Measurements from ENCODE around the gene IER5L.

The IER5L gene

DNA sequence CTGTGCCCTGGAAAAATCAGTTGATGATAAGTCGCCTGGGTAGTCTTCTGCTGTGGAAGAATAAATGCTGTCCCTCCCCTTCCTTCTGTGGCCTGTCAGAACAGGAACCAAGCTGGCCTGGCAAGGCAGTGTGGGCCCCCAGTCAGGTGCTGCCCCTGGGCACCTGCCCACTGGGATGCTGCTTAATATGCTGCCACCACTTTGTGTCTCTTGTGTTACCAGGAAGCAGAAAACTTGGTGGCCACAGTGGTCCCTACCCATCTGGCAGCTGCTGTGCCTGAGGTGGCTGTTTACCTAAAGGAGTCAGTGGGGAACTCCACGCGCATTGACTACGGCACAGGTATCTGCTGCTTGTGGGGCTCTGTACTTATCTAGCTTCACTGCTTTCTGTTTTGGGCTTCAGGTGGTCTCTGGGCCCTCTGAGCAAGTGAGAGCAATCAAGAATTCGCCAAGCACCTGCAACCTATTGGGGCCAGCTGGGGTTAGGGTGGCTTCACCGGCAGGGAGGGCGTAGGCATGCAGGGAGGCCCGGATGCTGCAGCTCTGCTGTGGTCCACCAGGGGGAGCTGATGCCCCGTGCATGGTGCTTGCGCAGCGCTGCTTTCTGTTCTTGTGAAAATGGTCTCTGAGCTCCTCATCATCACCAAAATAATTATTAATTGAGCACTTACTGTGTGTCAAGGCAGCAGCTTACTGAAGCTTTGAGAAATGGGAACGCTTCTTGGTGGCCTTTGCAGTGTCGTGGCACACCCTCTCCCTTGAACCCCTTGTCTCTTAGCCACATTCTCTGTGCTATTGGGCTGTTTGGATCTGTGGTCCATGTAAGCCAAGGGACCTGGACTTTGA, 46.5 kb downstream of the IER5L start (continued):
- no peak for TF ChIP-seq ZNF23 (tag by site-specific recombination; IDR thresholded peaks at IDR 0.05; ENCODE audit: borderline replicate concordance)
- TF ChIP-seq KLF10 (tag by site-specific recombination; IDR thresholded peaks at IDR 0.05) = no peak
- no peak for TF ChIP-seq ZNF561 (tag by site-specific recombination; IDR thresholded peaks at IDR 0.05; ENCODE audit: borderline replicate concordance)
- TF ChIP-seq GLIS1 (tag by site-specific recombination; IDR thresholded peaks at IDR 0.05) = no peak
- TF ChIP-seq ZNF776 (tag by site-specific recombination; IDR thresholded peaks at IDR 0.05; ENCODE audit: borderline replicate concordance) = no peak
- TF ChIP-seq, protein P1, sequence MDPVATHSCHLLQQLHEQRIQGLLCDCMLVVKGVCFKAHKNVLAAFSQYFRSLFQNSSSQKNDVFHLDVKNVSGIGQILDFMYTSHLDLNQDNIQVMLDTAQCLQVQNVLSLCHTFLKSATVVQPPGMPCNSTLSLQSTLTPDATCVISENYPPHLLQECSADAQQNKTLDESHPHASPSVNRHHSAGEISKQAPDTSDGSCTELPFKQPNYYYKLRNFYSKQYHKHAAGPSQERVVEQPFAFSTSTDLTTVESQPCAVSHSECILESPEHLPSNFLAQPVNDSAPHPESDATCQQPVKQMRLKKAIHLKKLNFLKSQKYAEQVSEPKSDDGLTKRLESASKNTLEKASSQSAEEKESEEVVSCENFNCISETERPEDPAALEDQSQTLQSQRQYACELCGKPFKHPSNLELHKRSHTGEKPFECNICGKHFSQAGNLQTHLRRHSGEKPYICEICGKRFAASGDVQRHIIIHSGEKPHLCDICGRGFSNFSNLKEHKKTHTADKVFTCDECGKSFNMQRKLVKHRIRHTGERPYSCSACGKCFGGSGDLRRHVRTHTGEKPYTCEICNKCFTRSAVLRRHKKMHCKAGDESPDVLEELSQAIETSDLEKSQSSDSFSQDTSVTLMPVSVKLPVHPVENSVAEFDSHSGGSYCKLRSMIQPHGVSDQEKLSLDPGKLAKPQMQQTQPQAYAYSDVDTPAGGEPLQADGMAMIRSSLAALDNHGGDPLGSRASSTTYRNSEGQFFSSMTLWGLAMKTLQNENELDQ (tag by site-specific recombination; IDR thresholded peaks at IDR 0.05; ENCODE audit: low read depth) = no peak
- TF ChIP-seq, protein P2, sequence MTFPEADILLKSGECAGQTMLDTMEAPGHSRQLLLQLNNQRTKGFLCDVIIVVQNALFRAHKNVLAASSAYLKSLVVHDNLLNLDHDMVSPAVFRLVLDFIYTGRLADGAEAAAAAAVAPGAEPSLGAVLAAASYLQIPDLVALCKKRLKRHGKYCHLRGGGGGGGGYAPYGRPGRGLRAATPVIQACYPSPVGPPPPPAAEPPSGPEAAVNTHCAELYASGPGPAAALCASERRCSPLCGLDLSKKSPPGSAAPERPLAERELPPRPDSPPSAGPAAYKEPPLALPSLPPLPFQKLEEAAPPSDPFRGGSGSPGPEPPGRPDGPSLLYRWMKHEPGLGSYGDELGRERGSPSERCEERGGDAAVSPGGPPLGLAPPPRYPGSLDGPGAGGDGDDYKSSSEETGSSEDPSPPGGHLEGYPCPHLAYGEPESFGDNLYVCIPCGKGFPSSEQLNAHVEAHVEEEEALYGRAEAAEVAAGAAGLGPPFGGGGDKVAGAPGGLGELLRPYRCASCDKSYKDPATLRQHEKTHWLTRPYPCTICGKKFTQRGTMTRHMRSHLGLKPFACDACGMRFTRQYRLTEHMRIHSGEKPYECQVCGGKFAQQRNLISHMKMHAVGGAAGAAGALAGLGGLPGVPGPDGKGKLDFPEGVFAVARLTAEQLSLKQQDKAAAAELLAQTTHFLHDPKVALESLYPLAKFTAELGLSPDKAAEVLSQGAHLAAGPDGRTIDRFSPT (tag by site-specific recombination; IDR thresholded peaks at IDR 0.05) = no peak
- TF ChIP-seq, protein P3, sequence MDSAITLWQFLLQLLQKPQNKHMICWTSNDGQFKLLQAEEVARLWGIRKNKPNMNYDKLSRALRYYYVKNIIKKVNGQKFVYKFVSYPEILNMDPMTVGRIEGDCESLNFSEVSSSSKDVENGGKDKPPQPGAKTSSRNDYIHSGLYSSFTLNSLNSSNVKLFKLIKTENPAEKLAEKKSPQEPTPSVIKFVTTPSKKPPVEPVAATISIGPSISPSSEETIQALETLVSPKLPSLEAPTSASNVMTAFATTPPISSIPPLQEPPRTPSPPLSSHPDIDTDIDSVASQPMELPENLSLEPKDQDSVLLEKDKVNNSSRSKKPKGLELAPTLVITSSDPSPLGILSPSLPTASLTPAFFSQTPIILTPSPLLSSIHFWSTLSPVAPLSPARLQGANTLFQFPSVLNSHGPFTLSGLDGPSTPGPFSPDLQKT (IDR thresholded peaks at IDR 0.05; ENCODE audit: borderline replicate concordance, low read depth, low read length) = no peak
- TF ChIP-seq REPIN1 (tag by site-specific recombination; IDR thresholded peaks at IDR 0.05; ENCODE audit: low read depth) = no peak
- TF ChIP-seq, protein P4, sequence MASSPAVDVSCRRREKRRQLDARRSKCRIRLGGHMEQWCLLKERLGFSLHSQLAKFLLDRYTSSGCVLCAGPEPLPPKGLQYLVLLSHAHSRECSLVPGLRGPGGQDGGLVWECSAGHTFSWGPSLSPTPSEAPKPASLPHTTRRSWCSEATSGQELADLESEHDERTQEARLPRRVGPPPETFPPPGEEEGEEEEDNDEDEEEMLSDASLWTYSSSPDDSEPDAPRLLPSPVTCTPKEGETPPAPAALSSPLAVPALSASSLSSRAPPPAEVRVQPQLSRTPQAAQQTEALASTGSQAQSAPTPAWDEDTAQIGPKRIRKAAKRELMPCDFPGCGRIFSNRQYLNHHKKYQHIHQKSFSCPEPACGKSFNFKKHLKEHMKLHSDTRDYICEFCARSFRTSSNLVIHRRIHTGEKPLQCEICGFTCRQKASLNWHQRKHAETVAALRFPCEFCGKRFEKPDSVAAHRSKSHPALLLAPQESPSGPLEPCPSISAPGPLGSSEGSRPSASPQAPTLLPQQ (tag by site-specific recombination; IDR thresholded peaks at IDR 0.05) = no peak
- TF ChIP-seq, protein P5, sequence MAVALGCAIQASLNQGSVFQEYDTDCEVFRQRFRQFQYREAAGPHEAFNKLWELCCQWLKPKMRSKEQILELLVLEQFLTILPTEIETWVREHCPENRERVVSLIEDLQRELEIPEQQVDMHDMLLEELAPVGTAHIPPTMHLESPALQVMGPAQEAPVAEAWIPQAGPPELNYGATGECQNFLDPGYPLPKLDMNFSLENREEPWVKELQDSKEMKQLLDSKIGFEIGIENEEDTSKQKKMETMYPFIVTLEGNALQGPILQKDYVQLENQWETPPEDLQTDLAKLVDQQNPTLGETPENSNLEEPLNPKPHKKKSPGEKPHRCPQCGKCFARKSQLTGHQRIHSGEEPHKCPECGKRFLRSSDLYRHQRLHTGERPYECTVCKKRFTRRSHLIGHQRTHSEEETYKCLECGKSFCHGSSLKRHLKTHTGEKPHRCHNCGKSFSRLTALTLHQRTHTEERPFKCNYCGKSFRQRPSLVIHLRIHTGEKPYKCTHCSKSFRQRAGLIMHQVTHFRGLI (tag by site-specific recombination; IDR thresholded peaks at IDR 0.05) = no peak
- TF ChIP-seq KLF9 (tag by site-specific recombination; IDR thresholded peaks at IDR 0.05; ENCODE audit: low read depth) = no peak
- TF ChIP-seq, protein P6, sequence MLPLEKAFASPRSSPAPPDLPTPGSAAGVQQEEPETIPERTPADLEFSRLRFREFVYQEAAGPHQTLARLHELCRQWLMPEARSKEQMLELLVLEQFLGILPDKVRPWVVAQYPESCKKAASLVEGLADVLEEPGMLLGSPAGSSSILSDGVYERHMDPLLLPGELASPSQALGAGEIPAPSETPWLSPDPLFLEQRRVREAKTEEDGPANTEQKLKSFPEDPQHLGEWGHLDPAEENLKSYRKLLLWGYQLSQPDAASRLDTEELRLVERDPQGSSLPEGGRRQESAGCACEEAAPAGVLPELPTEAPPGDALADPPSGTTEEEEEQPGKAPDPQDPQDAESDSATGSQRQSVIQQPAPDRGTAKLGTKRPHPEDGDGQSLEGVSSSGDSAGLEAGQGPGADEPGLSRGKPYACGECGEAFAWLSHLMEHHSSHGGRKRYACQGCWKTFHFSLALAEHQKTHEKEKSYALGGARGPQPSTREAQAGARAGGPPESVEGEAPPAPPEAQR (tag by site-specific recombination; IDR thresholded peaks at IDR 0.05) = no peak
- peak; percentile 100 for TF ChIP-seq ZNF664 (tag by site-specific recombination; IDR thresholded peaks at IDR 0.05)
- no peak for TF ChIP-seq ZNF169 (tag by site-specific recombination; IDR thresholded peaks at IDR 0.05)
- no peak for TF ChIP-seq ZNF248 (tag by site-specific recombination; IDR thresholded peaks at IDR 0.05)
- TF ChIP-seq, protein P7, sequence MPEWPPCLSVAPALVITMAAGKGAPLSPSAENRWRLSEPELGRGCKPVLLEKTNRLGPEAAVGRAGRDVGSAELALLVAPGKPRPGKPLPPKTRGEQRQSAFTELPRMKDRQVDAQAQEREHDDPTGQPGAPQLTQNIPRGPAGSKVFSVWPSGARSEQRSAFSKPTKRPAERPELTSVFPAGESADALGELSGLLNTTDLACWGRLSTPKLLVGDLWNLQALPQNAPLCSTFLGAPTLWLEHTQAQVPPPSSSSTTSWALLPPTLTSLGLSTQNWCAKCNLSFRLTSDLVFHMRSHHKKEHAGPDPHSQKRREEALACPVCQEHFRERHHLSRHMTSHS (tag by site-specific recombination; IDR thresholded peaks at IDR 0.05) = no peak
- TF ChIP-seq ZNF473 (tag by site-specific recombination; IDR thresholded peaks at IDR 0.05) = no peak
- no peak for TF ChIP-seq ZNF302 (tag by site-specific recombination; IDR thresholded peaks at IDR 0.05; ENCODE audit: low read depth)
- TF ChIP-seq ZNF768 (tag by site-specific recombination; IDR thresholded peaks at IDR 0.05) = peak; percentile 94
- TF ChIP-seq ZNF121 (tag by site-specific recombination; IDR thresholded peaks at IDR 0.05) = no peak
- no peak for TF ChIP-seq ZNF37A (tag by site-specific recombination; IDR thresholded peaks at IDR 0.05)
- no peak for TF ChIP-seq ZNF677 (tag by site-specific recombination; IDR thresholded peaks at IDR 0.05)
- TF ChIP-seq, protein P8, sequence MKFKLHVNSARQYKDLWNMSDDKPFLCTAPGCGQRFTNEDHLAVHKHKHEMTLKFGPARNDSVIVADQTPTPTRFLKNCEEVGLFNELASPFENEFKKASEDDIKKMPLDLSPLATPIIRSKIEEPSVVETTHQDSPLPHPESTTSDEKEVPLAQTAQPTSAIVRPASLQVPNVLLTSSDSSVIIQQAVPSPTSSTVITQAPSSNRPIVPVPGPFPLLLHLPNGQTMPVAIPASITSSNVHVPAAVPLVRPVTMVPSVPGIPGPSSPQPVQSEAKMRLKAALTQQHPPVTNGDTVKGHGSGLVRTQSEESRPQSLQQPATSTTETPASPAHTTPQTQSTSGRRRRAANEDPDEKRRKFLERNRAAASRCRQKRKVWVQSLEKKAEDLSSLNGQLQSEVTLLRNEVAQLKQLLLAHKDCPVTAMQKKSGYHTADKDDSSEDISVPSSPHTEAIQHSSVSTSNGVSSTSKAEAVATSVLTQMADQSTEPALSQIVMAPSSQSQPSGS (tag by site-specific recombination; IDR thresholded peaks at IDR 0.05; ENCODE audit: low read depth) = no peak
- TF ChIP-seq ZBTB21 (tag by site-specific recombination; IDR thresholded peaks at IDR 0.05) = no peak
- TF ChIP-seq ZNF837 (tag by site-specific recombination; IDR thresholded peaks at IDR 0.05) = no peak
- TF ChIP-seq HOXD13 (CRISPR knock-in tag; IDR thresholded peaks at IDR 0.05; ENCODE audit: borderline replicate concordance) = no peak
